Measurements from ENCODE around the gene LAYN.

Gene LAYN

GRCh38 chr11:111598559-111598958 is 58.0 kb downstream of the LAYN start:
- DNase-seq = no peak

- no peak for DNase-seq
Measured at GRCh38 chr11:111601636-111601978, 61.1 kb downstream of the LAYN start.

DNA sequence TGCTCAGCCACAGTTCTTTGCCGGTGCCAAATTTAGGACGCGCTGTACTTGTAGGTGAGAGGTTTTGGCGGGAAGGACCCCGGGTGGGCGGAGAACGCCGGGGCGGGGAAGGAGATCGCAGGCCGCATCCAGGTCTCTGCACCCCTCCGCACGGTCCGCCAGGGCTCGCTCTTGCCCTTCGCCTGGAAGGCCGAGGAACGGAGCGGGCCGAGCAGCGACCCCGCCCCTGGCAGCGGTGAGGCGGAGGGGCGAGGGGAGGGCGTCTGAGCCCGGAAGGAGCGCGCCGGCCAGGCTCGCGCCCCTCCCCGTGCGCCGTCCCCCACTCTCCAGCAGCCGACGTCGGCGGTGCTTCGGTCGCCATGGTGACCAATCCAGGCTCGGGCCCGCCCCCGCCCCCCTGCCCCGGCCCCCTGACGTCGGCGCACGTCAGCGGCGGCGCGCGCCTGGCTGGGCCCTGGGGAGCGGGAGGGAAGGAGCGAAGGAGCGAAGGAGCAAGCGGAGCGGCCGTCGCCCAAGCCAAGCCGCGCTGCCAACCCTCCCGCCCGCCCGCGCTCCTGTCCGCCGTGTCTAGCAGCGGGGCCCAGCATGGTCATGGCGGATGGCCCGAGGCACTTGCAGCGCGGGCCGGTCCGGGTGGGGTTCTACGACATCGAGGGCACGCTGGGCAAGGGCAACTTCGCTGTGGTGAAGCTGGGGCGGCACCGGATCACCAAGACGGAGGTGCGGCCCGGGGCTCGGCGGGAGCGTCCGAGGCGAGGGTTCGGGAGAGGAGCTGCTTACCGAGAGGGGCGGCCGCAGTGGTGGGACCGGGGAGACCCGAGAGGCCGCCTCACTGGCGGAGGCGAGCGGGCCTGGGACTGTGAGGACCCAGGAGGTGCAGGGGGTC is 61.7 kb downstream of the LAYN start, which contains the start of gene SIK2:
TSS of gene SIK2 (plus strand) at position 471 of the 886 bp plus-strand sequence. CDS start at position 586, 115 bp downstream.
- peak; percentile 83 for DNase-seq

DNA sequence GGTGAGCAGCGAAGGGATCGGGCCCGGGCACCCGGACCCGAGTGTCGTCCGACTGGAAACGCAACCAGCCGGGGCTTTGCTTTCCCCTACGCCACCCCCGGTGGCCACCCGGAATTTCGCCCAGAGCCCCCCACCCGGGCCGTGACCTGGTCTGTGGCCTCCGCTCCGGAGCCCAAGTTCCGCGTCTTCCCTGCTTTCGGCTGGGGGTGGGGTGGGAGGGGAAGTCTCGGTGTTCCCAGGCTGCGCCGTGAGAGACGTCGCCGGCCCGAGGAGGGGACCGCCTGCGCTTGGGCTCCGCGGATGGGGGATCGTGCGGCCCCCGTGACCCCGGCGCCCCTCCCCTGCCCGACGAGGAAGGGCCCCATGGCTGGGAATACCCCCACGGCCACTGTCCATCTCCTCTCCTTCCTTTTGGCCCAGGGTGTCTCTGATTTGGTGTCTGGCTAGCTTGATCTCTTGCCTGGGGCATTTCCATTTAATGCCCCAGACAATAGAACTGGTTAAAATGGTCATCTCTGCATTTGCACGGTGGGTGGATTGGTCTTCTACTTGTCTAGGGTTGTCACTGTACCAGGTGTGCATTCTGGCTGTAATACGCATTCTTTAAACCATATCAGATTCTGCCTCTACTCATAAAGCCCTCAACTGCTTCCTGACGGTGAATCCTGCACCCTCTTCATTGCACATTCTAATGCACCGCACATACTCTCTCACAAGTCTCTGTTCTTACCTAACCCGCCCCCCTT is 62.5 kb downstream of the LAYN start:
- peak; percentile 10 for DNase-seq

- DNase-seq = no peak
Measured at GRCh38 chr11:111603611-111604130, 63.2 kb downstream of the LAYN start.

GRCh38 chr11:111604392-111605009 is 64.0 kb downstream of the LAYN start:
- DNase-seq = no peak

DNA sequence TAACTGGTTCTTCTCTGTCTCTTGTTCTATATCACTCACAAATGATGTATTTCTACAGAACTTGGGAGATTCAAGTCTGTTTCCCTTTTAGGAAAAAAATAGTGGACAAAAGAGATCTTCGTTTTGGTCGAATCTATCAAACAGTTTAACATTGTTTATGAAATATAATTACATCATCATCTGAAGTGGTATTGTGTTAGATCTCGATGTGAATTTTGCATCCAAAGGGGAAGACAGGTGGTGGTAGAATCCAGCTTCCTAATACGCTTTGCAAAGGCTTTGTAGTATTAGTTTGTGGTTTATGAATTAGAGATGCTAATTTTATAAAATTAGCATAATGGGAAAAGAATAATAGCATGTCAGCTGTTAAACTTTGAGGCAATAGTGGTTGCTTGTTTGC is 65.2 kb downstream of the LAYN start:
- no peak for DNase-seq

GRCh38 chr11:111606986-111607385 is 66.5 kb downstream of the LAYN start:
- DNase-seq = no peak

GRCh38 chr11:111607751-111608150 is 67.2 kb downstream of the LAYN start:
- no peak for DNase-seq

All from T-helper 9 cell (primary cell).